Measurements from ENCODE around the gene SLAIN2.

Gene SLAIN2

GRCh38 chr4:48324281-48324680 is 17.0 kb upstream of the SLAIN2 start:
- no peak for DNase-seq (ENCODE audit: low spot score)
- TF ChIP-seq CTCF (IDR thresholded peaks at IDR 0.05; ENCODE audit: extremely low read depth, missing control alignments) = no peak

GRCh38 chr4:48329193-48329592 is 12.1 kb upstream of the SLAIN2 start:
- TF ChIP-seq CTCF (IDR thresholded peaks at IDR 0.05; ENCODE audit: extremely low read depth, missing control alignments) = no peak
- no peak for DNase-seq (ENCODE audit: low spot score)

GRCh38 chr4:48329976-48330375 is 11.4 kb upstream of the SLAIN2 start:
- no peak for DNase-seq (ENCODE audit: low spot score)
- TF ChIP-seq CTCF (IDR thresholded peaks at IDR 0.05; ENCODE audit: extremely low read depth, missing control alignments) = no peak

DNA sequence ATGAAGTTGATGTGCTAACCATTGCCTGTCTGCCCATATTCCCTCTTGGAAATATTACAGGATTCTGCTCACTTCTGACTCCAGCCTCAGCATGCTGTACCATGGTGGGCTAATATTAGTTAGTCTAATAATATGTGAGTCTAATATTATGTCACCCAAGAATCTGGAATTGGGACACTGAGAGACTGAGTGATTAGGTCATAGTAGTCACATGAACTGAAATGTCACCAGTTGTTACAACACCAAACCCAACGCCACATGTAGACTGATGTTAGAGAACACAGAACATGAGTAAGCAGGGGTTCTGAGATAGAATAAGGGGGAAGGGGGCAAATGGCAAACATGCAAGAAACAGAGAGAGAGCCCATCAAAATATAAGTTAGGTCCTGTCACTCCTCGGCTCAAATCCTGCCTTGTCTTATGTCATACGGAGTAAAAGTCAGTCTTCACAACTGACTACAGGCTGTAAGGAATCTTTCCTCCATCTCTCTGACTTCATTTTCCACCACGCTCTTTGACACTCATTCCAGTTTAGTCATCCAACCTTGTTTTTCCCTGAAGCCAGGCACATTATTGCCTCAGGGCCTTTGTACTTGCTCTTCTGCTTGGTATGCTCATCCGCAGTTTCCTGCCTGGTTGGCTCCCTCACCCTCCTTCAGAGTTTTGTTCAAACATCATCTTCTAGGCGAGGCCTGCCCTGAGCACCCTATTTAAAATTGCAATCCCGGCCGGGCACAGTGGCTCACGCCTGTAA is 9.6 kb upstream of the SLAIN2 start:
- TF ChIP-seq CTCF (IDR thresholded peaks at IDR 0.05; ENCODE audit: extremely low read depth, missing control alignments) = no peak

GRCh38 chr4:48332661-48333060 is 8.7 kb upstream of the SLAIN2 start:
- no peak for DNase-seq (ENCODE audit: low spot score)
- no peak for TF ChIP-seq CTCF (IDR thresholded peaks at IDR 0.05; ENCODE audit: extremely low read depth, missing control alignments)

More for the DNA sequence above, 9.6 kb upstream of the SLAIN2 start:
- no peak for DNase-seq (ENCODE audit: low spot score)

DNA sequence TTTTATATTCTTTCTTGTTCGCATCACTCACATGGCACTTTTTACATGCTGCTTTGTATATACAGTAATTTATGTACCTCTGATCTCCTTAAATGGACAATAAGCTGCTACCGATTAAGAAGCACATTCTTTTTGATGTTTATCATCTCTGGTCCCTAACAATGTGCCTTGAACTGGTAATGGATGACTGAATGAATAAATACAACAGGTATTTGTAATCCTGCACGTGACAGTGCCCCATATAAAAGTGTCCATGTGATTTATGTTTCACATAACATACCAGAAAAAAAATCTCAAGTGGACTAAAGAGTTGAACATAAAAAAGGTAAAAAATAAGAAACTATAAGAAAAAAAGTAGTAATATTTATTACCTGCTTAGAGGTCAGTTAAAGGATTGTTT is 7.7 kb upstream of the SLAIN2 start:
- no peak for DNase-seq (ENCODE audit: low spot score)

GRCh38 chr4:48334236-48334635 is 7.1 kb upstream of the SLAIN2 start:
- no peak for TF ChIP-seq CTCF (IDR thresholded peaks at IDR 0.05; ENCODE audit: extremely low read depth, missing control alignments)

More for the DNA sequence above, 7.7 kb upstream of the SLAIN2 start:
- no peak for TF ChIP-seq CTCF (IDR thresholded peaks at IDR 0.05; ENCODE audit: extremely low read depth, missing control alignments)

More at GRCh38 chr4:48334236-48334635, 7.1 kb upstream of the SLAIN2 start:
- DNase-seq (ENCODE audit: low spot score) = no peak
